Mucosa of rectum (tissue), 2 donors: Measurements from ENCODE around the gene CCNO.

Source experiments
- H3K27ac ChIP-seq, 2 donors: one replicate each; pipeline ENCODE4 v1.7.0; 2013; ENCODE audit warnings: inconsistent platforms in 2 of 2, low read depth in 2 of 2, low read length in 2 of 2
- H3K27me3 ChIP-seq, 2 donors: one replicate each; pipeline ENCODE4 v1.7.0; 2013; ENCODE audit warnings: low read length in 2 of 2; ENCODE audit not compliant: control insufficient read depth in 2 of 2, insufficient read depth in 2 of 2
- H3K36me3 ChIP-seq, 2 donors: one replicate each; pipeline ENCODE4 v1.7.0; 2013; ENCODE audit warnings: low read length in 2 of 2; ENCODE audit not compliant: control insufficient read depth in 2 of 2, insufficient read depth in 2 of 2
- H3K4me1 ChIP-seq, 2 donors: one replicate each; pipeline ENCODE4 v1.7.0; 2013; ENCODE audit warnings: low read length in 2 of 2, mild to moderate bottlenecking in 1 of 2; ENCODE audit not compliant: control insufficient read depth in 2 of 2, insufficient read depth in 2 of 2
- H3K4me3 ChIP-seq, 2 donors: one replicate each; pipeline ENCODE4 v1.7.0; 2013; ENCODE audit warnings: low read length in 2 of 2
- H3K9ac ChIP-seq, 2 donors: one replicate each; pipeline ENCODE4 v1.7.0; 2013; ENCODE audit warnings: low read length in 2 of 2, low read depth in 1 of 2, mild to moderate bottlenecking in 1 of 2
- H3K9me3 ChIP-seq, 2 donors: one replicate each; pipeline ENCODE4 v1.7.0; 2013; ENCODE audit warnings: low read length in 2 of 2; ENCODE audit not compliant: control insufficient read depth in 2 of 2
- donor health status: healthy.
- donor health status: Normal muscosa, but diverticular disease.

Gene CCNO

GRCh38 chr5:55232985-55233928 is at the start of gene CCNO:
CCNO (minus strand) TSS chr5:55233608; CDS start chr5:55233523, 85 bp downstream.
- H3K4me3 ChIP-seq = peak within 1 kb of the TSS; percentile 66 to 78
- H3K27me3 ChIP-seq = peaks cover 43 to 57% of the 10 kb centered on the region in 2 donors
- no peaks in the 10 kb centered on the region for H3K36me3 ChIP-seq
- no peaks in the 10 kb centered on the region for H3K9me3 ChIP-seq
- H3K27ac ChIP-seq = no peak within 1 kb of the TSS
- peaks cover 30 to 39% of the 10 kb centered on the region in 2 donors for H3K4me1 ChIP-seq
- peak within 1 kb of the TSS in 1 of 2 donors; percentile 46 for H3K9ac ChIP-seq

- no peaks in the 10 kb centered on the region for H3K27me3 ChIP-seq
- H3K4me1 ChIP-seq = no peaks in the 10 kb centered on the region
- no peaks in the 10 kb centered on the region for H3K9me3 ChIP-seq
- no peak overlapping the region for H3K4me3 ChIP-seq
- H3K36me3 ChIP-seq = peaks cover 55 to 63% of the 10 kb centered on the region in 2 donors
- H3K9ac ChIP-seq = no peak overlapping the region
- no peak overlapping the region for H3K27ac ChIP-seq
Observed at GRCh38 chr5:55278778-55279177, 45.4 kb upstream of the CCNO start.

GRCh38 chr5:55276771-55277170 is 43.4 kb upstream of the CCNO start:
- no peaks in the 10 kb centered on the region for H3K27me3 ChIP-seq
- H3K4me3 ChIP-seq = no peak overlapping the region
- H3K4me1 ChIP-seq = no peaks in the 10 kb centered on the region
- H3K27ac ChIP-seq = no peak overlapping the region
- H3K9ac ChIP-seq = no peak overlapping the region
- peaks cover 51 to 58% of the 10 kb centered on the region in 2 donors for H3K36me3 ChIP-seq
- no peaks in the 10 kb centered on the region for H3K9me3 ChIP-seq

- Histone ChIP-seq H3K27ac (no peak overlapping the region), H3K9me3 (no peaks in the 10 kb centered on the region), H3K36me3 (peaks cover 43 to 48% of the 10 kb centered on the region in 2 donors), H3K9ac (no peak overlapping the region), H3K4me3 (no peak overlapping the region), H3K4me1 (no peaks in the 10 kb centered on the region), H3K27me3 (no peaks in the 10 kb centered on the region)
Observed at GRCh38 chr5:55258339-55258738, 24.9 kb upstream of the CCNO start.

- Histone ChIP-seq H3K9me3 (no peaks in the 10 kb centered on the region), H3K36me3 (peaks cover 28 to 36% of the 10 kb centered on the region in 2 donors), H3K27ac (no peak overlapping the region), H3K4me1 (no peaks in the 10 kb centered on the region), H3K27me3 (no peaks in the 10 kb centered on the region), H3K9ac (no peak overlapping the region), H3K4me3 (no peak overlapping the region)
Observed at GRCh38 chr5:55254802-55255201, 21.4 kb upstream of the CCNO start.

GRCh38 chr5:55250064-55250463 is 16.7 kb upstream of the CCNO start:
- no peak overlapping the region for H3K9ac ChIP-seq
- no peak overlapping the region for H3K4me3 ChIP-seq
- H3K36me3 ChIP-seq = peaks cover 8% of the 10 kb centered on the region in 2 donors
- H3K4me1 ChIP-seq = no peaks in the 10 kb centered on the region
- no peaks in the 10 kb centered on the region for H3K27me3 ChIP-seq
- H3K9me3 ChIP-seq = no peaks in the 10 kb centered on the region
- no peak overlapping the region for H3K27ac ChIP-seq

- Histone ChIP-seq H3K9me3 (no peaks in the 10 kb centered on the region), H3K4me3 (no peak overlapping the region), H3K27me3 (peaks cover 4 to 5% of the 10 kb centered on the region in 2 donors), H3K4me1 (no peaks in the 10 kb centered on the region), H3K36me3 (no peaks in the 10 kb centered on the region), H3K9ac (no peak overlapping the region), H3K27ac (no peak overlapping the region)
Observed at GRCh38 chr5:55241746-55242145, 8.3 kb upstream of the CCNO start.

- peaks cover 17 to 26% of the 10 kb centered on the region in 2 donors for H3K27me3 ChIP-seq
- H3K9me3 ChIP-seq = no peaks in the 10 kb centered on the region
- no peak overlapping the region for H3K9ac ChIP-seq
- no peak overlapping the region for H3K4me3 ChIP-seq
- H3K36me3 ChIP-seq = no peaks in the 10 kb centered on the region
- H3K27ac ChIP-seq = no peak overlapping the region
- peaks cover 21 to 28% of the 10 kb centered on the region in 2 donors for H3K4me1 ChIP-seq
Observed at GRCh38 chr5:55236800-55237199, 3.4 kb upstream of the CCNO start.

- Histone ChIP-seq H3K9me3 (no peaks in the 10 kb centered on the region), H3K27ac (no peak overlapping the region), H3K4me3 (peak overlapping the region; percentile 66 to 78), H3K36me3 (no peaks in the 10 kb centered on the region), H3K27me3 (peaks cover 35 to 47% of the 10 kb centered on the region in 2 donors), H3K4me1 (peaks cover 30 to 39% of the 10 kb centered on the region in 2 donors), H3K9ac (no peak overlapping the region)
Observed at GRCh38 chr5:55234121-55234700, 803 bp upstream of the CCNO start.

GRCh38 chr5:55232271-55232984 is 980 bp downstream of the CCNO start:
- Histone ChIP-seq H3K9ac (peak overlapping the region in 1 of 2 donors; percentile 46), H3K27ac (no peak overlapping the region)

More at GRCh38 chr5:55232271-55232984, 980 bp downstream of the CCNO start:
- H3K4me1 ChIP-seq = peaks cover 30 to 42% of the 10 kb centered on the region in 2 donors
- no peaks in the 10 kb centered on the region for H3K36me3 ChIP-seq
- peak overlapping the region; percentile 66 to 78 for H3K4me3 ChIP-seq
- H3K27me3 ChIP-seq = peaks cover 48 to 64% of the 10 kb centered on the region in 2 donors
- H3K9me3 ChIP-seq = no peaks in the 10 kb centered on the region
